ENCODE results near the gene KCNMA1.

- TF ChIP-seq ZNF274 (IDR thresholded peaks at IDR 0.05; ENCODE audit: low read depth, low read length), result no peak
- no peak for TF ChIP-seq SUZ12 (IDR thresholded peaks at IDR 0.05; ENCODE audit: extremely low read depth, insufficient read depth, insufficient read length)
These were observed 682.8 kb downstream of the KCNMA1 start for GRCh38 chr10:76954838-76955237.

Measured in NT2/D1 (cell line).